HCT116 (cell line): Measurements from ENCODE around the gene ZFP57.

Experiments
- ZNF274 ChIP-seq: fragments of 200-500 bp; sonication (Bioruptor generic); IDR thresholded peaks from 2 replicates; pipeline ENCODE4 v1.6.1; 2014; ENCODE audit warnings: mild to moderate bottlenecking, low read depth, low read length, inconsistent platforms
- TF ChIP-seq, protein P1 (sequence below), 3 experiments: fragments of 200-600 bp in 1 of 3; sonication (generic) in 1 of 3; IDR thresholded peaks in 2 of 3; conservative IDR thresholded peaks in 1 of 3; 2 replicates each; pipeline ENCODE4 v1.5.1; 2012 to 2017; ENCODE audit warnings: low read depth in 2 of 3, low read length in 2 of 3, antibody characterized with exemption in 1 of 3, borderline replicate concordance in 1 of 3, control low read depth in 1 of 3, mild to moderate bottlenecking in 1 of 3, mixed read lengths in 1 of 3, mixed run types in 1 of 3, moderate library complexity in 1 of 3; ENCODE audit not compliant: insufficient read depth in 1 of 3

DNA sequence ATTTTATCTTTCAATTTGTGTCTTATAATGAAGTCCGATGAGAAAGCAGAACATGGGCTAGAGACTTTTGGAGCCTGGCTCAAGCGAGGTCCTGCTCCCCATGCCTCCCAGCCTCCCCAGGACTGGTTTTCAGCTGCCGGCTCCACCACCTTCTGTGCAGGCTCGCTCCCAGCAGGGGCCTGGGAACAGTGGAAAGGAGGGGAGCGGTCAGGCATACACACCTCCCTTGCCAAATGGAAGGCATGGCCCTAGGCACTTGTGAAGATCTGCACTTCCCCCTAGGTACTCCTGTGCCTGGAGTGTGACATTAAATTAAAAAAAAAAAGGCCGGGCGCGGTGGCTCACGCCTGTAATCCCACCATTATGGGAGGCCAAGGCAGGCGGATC, 28.8 kb downstream of the ZFP57 start:
- TF ChIP-seq, protein P1, sequence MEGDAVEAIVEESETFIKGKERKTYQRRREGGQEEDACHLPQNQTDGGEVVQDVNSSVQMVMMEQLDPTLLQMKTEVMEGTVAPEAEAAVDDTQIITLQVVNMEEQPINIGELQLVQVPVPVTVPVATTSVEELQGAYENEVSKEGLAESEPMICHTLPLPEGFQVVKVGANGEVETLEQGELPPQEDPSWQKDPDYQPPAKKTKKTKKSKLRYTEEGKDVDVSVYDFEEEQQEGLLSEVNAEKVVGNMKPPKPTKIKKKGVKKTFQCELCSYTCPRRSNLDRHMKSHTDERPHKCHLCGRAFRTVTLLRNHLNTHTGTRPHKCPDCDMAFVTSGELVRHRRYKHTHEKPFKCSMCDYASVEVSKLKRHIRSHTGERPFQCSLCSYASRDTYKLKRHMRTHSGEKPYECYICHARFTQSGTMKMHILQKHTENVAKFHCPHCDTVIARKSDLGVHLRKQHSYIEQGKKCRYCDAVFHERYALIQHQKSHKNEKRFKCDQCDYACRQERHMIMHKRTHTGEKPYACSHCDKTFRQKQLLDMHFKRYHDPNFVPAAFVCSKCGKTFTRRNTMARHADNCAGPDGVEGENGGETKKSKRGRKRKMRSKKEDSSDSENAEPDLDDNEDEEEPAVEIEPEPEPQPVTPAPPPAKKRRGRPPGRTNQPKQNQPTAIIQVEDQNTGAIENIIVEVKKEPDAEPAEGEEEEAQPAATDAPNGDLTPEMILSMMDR (IDR thresholded peaks at IDR 0.05 in 2 of 3, conservative IDR thresholded peaks at IDR 0.05 in 1 of 3; ENCODE audit: borderline replicate concordance in 1 of 3, insufficient read depth in 1 of 3, low read depth in 2 of 3, low read length in 2 of 3) = no peak
- TF ChIP-seq ZNF274 = no peak
